OCI-LY1 (cell line): ENCODE results near the gene CCDC141.

ENCODE experiments used
- EZH2 ChIP-seq: fragments of 200-600 bp; sonication (generic), shearing (Covaris generic); IDR thresholded peaks from 2 replicates; pipeline ENCODE4 v1.8.0; 2017; ENCODE audit warnings: borderline replicate concordance, mixed run types, mild to moderate bottlenecking, antibody characterized with exemption, low read length, moderate library complexity, mixed read lengths
- TF ChIP-seq, protein P1 (sequence below): fragments of 200-600 bp; sonication (generic), shearing (Covaris generic); IDR thresholded peaks from 2 replicates; pipeline ENCODE4 v1.5.1; 2017; ENCODE audit warnings: mild to moderate bottlenecking, antibody characterized with exemption, low read length, moderate library complexity, mixed read lengths

DNA sequence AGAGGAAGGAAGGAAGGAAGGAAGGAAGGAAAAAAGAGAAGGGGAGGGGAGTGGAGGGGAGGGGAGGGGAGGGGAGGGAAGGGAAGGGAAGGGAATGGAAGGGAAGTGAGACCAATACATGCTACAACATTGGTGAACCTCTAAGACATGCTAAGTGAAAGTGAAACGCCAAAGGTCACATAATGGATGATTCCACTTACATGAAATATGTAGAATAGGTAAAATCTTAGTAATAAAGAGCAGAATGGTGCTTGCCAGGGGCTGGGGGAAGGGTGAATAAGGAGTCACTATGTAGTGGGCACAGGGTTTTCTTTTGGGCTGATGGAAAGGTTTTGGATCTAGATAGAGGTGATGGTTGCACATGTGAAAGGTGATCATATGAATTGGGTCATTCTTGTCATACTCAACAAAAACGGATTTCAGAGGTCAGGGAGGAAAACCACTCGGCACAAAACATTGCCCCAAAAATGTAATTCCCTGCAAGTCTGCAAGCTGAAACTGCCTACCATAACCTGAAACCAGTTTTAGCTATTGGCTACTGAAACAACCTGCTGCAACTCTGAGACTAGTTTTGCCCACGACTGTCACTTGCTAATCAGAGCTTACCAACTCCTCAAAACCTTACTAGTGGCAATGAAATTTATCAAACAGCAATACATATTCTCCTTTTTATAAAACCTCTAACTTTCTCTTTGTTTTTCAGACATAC lies 59.2 kb downstream of the CCDC141 start:
- TF ChIP-seq, protein P1, sequence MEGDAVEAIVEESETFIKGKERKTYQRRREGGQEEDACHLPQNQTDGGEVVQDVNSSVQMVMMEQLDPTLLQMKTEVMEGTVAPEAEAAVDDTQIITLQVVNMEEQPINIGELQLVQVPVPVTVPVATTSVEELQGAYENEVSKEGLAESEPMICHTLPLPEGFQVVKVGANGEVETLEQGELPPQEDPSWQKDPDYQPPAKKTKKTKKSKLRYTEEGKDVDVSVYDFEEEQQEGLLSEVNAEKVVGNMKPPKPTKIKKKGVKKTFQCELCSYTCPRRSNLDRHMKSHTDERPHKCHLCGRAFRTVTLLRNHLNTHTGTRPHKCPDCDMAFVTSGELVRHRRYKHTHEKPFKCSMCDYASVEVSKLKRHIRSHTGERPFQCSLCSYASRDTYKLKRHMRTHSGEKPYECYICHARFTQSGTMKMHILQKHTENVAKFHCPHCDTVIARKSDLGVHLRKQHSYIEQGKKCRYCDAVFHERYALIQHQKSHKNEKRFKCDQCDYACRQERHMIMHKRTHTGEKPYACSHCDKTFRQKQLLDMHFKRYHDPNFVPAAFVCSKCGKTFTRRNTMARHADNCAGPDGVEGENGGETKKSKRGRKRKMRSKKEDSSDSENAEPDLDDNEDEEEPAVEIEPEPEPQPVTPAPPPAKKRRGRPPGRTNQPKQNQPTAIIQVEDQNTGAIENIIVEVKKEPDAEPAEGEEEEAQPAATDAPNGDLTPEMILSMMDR = no peak
- TF ChIP-seq EZH2 = no peak
